Activated naive CD4-positive, alpha-beta T cell treated with Interleukin-2 at 50 U/mL for 16 hours (primary cell): Measurements from ENCODE around the gene DLGAP3.
A peak's percentile ranks its signal among the peaks of the same experiment; 100 is the strongest.

ENCODE experiments used
- DNase-seq: peaks from one replicate; pipeline ENCODE4 v3.0.0-alpha.2; 2020

DLGAP3 gene

GRCh38 chr1:34928699-34929496 lies 552 bp downstream of the DLGAP3 start:
- peak; percentile 20 for DNase-seq

GRCh38 chr1:34928066-34928696 lies 1.3 kb downstream of the DLGAP3 start:
- DNase-seq: no peak

GRCh38 chr1:34927316-34927715 lies 2.1 kb downstream of the DLGAP3 start:
- no peak for DNase-seq

- DNase-seq: no peak
These were observed 2.6 kb downstream of the DLGAP3 start for GRCh38 chr1:34926894-34927293.

- no peak for DNase-seq
These were observed 3.3 kb downstream of the DLGAP3 start for GRCh38 chr1:34926156-34926555.

- no peak for DNase-seq
These were observed 3.7 kb downstream of the DLGAP3 start for GRCh38 chr1:34925730-34926129.

- peak; percentile 50 for DNase-seq
These were observed 4.5 kb downstream of the DLGAP3 start for GRCh38 chr1:34924759-34925555.

GRCh38 chr1:34923490-34923889 lies 6.0 kb downstream of the DLGAP3 start:
- DNase-seq: no peak

- peak; percentile 15 for DNase-seq
These were observed 10.4 kb downstream of the DLGAP3 start for GRCh38 chr1:34918977-34919561.

GRCh38 chr1:34918386-34918976 lies 11.0 kb downstream of the DLGAP3 start:
- no peak for DNase-seq

GRCh38 chr1:34917017-34917416 lies 12.4 kb downstream of the DLGAP3 start:
- no peak for DNase-seq

- DNase-seq: no peak
These were observed 13.3 kb downstream of the DLGAP3 start for GRCh38 chr1:34916104-34916503.

GRCh38 chr1:34915521-34915920 lies 13.9 kb downstream of the DLGAP3 start:
- no peak for DNase-seq

- no peak for DNase-seq
These were observed 14.5 kb downstream of the DLGAP3 start for GRCh38 chr1:34914958-34915357.

- no peak for DNase-seq
These were observed 18.0 kb downstream of the DLGAP3 start for GRCh38 chr1:34911465-34911864.

- no peak for DNase-seq
These were observed 19.0 kb downstream of the DLGAP3 start for GRCh38 chr1:34910425-34910824.

GRCh38 chr1:34908369-34908768 lies 21.1 kb downstream of the DLGAP3 start:
- DNase-seq: no peak

- DNase-seq: no peak
These were observed 21.9 kb downstream of the DLGAP3 start for GRCh38 chr1:34907487-34908090.

GRCh38 chr1:34906756-34907155 lies 22.7 kb downstream of the DLGAP3 start:
- no peak for DNase-seq

GRCh38 chr1:34906222-34906621 lies 23.2 kb downstream of the DLGAP3 start:
- DNase-seq: no peak

GRCh38 chr1:34905098-34905459 lies 24.4 kb downstream of the DLGAP3 start:
- no peak for DNase-seq
